Esophagus (tissue), 2 donors: ENCODE measurements around the gene S100A10. TPM values are rescaled to one million over a fixed set of nuclear protein-coding genes. Genes with fewer than 3 reads are reported as not detected.

Experiments
- H3K27ac ChIP-seq, 2 donors: one replicate each; pipeline ENCODE4 v1.5.1; 2013; ENCODE audit warnings: low read depth in 2 of 2, mild to moderate bottlenecking in 2 of 2, inconsistent platforms in 1 of 2, low read length in 1 of 2, moderate library complexity in 1 of 2
- H3K27me3 ChIP-seq, 2 donors: one replicate each; pipeline ENCODE4 v1.6.1; 2013; ENCODE audit warnings: low read length in 2 of 2, control low read depth in 1 of 2, mild to moderate bottlenecking in 1 of 2; ENCODE audit not compliant: insufficient read depth in 2 of 2, control insufficient read depth in 1 of 2
- H3K36me3 ChIP-seq, 2 donors: one replicate each; pipeline ENCODE4 v1.6.1; 2013; ENCODE audit warnings: low read length in 1 of 2; ENCODE audit not compliant: control insufficient read depth in 2 of 2, insufficient read depth in 2 of 2
- H3K4me1 ChIP-seq, 2 donors: one replicate each; pipeline ENCODE4 v1.6.1; 2013; ENCODE audit warnings: low read length in 1 of 2; ENCODE audit not compliant: control insufficient read depth in 2 of 2, insufficient read depth in 2 of 2
- H3K4me3 ChIP-seq, 2 donors: one replicate each; pipeline ENCODE4 v1.5.1; 2013; ENCODE audit warnings: low read length in 2 of 2, mild to moderate bottlenecking in 2 of 2, low read depth in 1 of 2, moderate library complexity in 1 of 2
- H3K9me3 ChIP-seq, 2 donors: one replicate each; pipeline ENCODE4 v1.6.1; 2013; ENCODE audit warnings: mild to moderate bottlenecking in 2 of 2, low read depth in 1 of 2, low read length in 1 of 2, moderate library complexity in 1 of 2; ENCODE audit not compliant: control insufficient read depth in 2 of 2, insufficient read depth in 1 of 2
- WGBS, 2 donors: extraction: QIAGEN DNeasy Blood & Tissue Kit; methylation state at CpG; one replicate each; pipeline ENCODE4 v1.1.7; 2013; 5-methylcytosine and 5-hydroxymethylcytosine counted together
- polyA plus RNA-seq, 2 donors: library from polyadenylated mRNA; stranded (reverse); fragments of 200-250 nt; gene quantifications; one replicate each; pipeline ENCODE4 v1.2.3, GENCODE V29; 2013
- donor health status: healthy with polysubstance abuse.
- donor health status: Bipolar disorder and iron deficiency.

The S100A10 gene
- polyA plus RNA-seq, 2 donors: 1,247 to 2,455 TPM

DNA sequence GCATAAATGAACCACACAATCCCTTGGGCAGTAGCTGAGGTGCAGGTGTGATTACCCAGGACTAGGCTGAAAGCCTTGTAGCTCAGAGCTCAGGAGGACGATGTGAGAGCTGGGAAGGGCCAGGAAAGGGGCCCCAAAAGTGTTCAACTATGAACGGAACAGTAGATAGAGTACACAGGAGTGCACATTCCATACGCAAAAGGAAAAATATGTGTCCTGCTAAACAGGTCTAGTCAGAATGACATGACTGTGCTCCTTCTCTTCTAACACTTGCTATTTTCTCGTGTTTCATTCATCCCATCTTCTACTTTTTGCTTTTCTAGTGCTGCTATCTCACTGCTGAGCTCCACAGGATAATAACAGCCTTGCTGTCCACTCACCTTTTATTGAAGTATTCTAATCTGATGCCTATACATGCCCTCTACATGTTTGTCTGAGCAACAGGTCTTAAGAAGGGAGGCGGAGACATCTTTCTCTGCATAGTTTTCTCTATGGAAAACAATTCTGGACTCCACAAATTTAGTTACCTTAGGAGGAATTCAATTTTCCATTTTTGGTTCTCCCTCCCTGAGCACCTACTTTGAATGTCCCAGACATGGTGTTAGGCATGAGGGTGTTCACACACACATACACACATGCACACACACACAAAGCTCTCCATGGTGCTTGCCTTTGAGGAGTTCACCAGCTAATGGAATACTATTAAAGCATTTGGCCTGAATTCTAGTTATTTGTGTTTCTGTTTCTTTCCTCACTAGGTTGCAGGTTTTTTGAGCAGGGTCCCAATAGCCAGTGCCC lies 3.4 kb downstream of the S100A10 start:
- Histone ChIP-seq H3K9me3 (no peaks in the 10 kb centered on the region), H3K27ac (peak overlapping the region; percentile 95 to 99), H3K27me3 (no peaks in the 10 kb centered on the region), H3K36me3 (peaks cover 0 to 4% of the 10 kb centered on the region in 2 donors), H3K4me3 (peak overlapping the region; percentile 19 to 81), H3K4me1 (peaks cover 0 to 8% of the 10 kb centered on the region in 2 donors)
- 36 to 40% methylated on average over 5 of the region's 5 CpGs for WGBS, 2 donors

DNA sequence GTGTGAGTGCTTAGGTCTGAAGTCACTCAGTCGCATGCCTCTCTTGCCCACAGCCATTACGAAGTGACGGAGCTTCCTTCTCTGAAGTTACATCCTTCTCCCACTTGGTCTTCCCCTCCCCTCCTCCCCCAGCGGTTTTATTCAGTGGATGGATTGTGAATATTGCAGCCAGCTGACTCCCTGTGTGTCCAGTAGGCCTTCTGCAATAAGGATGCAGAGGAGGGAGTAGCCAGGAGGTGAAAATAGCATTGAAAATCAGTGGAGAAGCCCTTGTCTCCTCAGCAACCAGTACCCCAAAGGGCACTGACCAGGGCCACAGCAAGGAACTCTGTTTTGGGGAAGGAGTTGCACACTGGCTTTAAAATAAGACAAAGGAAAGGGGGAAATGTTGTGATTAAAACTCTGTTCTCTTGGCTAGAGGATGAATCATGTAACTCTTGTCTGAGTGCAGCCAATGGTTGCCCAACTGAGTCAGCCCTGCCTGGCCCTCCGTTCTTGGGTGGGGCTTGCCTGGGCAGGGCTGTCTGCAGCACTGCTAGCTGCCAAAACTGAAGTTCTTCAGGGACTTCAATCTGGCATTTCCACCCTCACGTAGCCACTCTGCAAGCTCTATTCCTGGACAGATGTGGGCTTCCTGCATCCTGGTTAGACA lies 4.3 kb downstream of the S100A10 start:
- peaks cover 0 to 8% of the 10 kb centered on the region in 2 donors for H3K4me1 ChIP-seq
- peak overlapping the region; percentile 95 to 99 for H3K27ac ChIP-seq
- peaks cover 7 to 12% of the 10 kb centered on the region in 2 donors for H3K36me3 ChIP-seq
- WGBS, 2 donors: 28 to 42% methylated on average over 6 of the region's 6 CpGs
- H3K9me3 ChIP-seq: no peaks in the 10 kb centered on the region
- H3K4me3 ChIP-seq: peak overlapping the region in 1 of 2 donors; percentile 81
- no peaks in the 10 kb centered on the region for H3K27me3 ChIP-seq

DNA sequence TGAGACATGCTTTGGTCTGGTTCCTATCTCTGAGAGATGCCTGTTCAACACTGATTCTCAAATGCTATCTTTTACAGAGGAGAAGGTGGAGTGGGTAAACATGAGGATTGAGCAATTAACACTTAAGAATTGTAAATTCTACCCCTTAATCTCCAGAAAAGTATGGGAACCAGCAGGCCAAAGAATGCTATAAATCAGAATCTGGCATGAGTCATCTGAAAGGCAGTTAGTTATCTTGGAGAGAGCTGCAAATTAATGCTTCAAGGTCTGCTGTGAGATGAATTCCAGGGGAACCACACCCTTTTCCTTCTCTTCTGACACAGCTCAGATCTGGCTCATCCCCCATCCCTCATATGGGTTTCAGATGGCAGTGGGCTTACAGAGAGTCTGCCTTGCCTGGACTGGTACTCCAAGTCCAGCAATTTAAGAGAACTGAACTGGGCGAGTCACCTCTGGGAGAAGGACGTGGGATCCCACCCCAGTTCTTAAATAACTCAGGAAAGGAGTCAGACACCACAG lies 5.2 kb downstream of the S100A10 start:
- H3K9me3 ChIP-seq: no peaks in the 10 kb centered on the region
- WGBS, 2 donors: 27 to 45% methylated on average over 2 of the region's 2 CpGs
- H3K27ac ChIP-seq: peak overlapping the region; percentile 95 to 99
- H3K4me3 ChIP-seq: peak overlapping the region in 1 of 2 donors; percentile 27
- peaks cover 11 to 16% of the 10 kb centered on the region in 2 donors for H3K36me3 ChIP-seq
- no peaks in the 10 kb centered on the region for H3K27me3 ChIP-seq
- H3K4me1 ChIP-seq: peaks cover 0 to 5% of the 10 kb centered on the region in 2 donors

DNA sequence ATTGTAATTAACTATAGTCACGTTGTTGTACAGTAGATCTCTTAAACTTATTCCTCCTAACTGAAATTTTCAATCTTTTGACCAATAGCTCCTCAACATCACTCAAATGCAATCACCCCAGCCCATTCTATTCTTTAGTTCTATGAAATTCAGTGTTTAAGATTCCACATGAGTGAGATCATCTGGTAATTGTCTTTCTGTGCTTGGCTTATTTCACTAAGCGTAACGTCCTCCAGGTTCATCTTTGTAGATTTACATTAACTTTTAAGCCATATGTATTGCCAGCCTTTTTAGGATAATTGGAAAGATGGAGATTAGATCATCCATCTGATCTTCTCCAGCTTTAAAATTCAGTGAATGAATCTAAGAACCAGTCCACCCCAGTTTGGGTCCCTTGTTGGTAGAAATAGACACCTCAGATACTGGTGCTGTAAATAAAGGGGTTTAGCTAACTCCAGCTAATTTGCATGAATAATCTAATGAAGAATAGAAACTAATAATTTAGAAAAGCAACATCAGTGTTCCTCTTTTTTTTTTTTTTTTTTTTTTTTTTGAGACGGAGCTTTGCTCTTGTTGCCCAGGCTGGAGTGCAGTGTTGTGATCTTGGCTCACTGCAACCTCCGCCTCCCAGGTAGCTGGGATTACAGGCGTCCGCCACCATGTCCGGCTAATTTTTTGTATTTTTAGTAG lies 7.0 kb downstream of the S100A10 start:
- Histone ChIP-seq H3K36me3 (peaks cover 16 to 20% of the 10 kb centered on the region in 2 donors), H3K4me1 (peaks cover 0 to 5% of the 10 kb centered on the region in 2 donors), H3K4me3 (no peak overlapping the region), H3K27ac (no peak overlapping the region), H3K27me3 (no peaks in the 10 kb centered on the region), H3K9me3 (no peaks in the 10 kb centered on the region)
- WGBS, 2 donors: 83 to 86% methylated on average over 8 of the region's 8 CpGs

DNA sequence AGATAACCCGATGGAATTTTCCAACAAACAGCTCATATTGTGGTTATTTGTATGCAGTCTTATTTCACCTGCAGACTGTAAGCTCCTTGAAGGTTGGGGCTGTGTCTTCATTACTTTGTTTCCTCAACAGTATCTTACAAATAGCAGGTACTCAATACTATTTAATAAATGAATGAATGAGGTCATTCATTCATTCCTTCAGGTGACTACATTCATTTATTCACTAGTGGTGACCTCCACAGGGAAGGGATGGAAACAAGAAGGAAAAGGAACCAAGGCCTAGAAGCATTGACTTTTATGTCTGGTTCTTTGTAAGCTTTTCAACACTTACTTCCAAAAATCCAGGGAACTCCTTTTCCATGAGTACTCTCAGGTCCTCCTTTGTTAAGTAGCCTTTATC lies 7.9 kb downstream of the S100A10 start:
- Histone ChIP-seq H3K9me3 (no peaks in the 10 kb centered on the region), H3K36me3 (peaks cover 20 to 25% of the 10 kb centered on the region in 2 donors), H3K27ac (no peak overlapping the region), H3K4me3 (no peak overlapping the region), H3K4me1 (peaks cover 0 to 5% of the 10 kb centered on the region in 2 donors), H3K27me3 (no peaks in the 10 kb centered on the region)
- 78 to 84% methylated on average over 1 of the region's 1 CpG for WGBS, 2 donors

DNA sequence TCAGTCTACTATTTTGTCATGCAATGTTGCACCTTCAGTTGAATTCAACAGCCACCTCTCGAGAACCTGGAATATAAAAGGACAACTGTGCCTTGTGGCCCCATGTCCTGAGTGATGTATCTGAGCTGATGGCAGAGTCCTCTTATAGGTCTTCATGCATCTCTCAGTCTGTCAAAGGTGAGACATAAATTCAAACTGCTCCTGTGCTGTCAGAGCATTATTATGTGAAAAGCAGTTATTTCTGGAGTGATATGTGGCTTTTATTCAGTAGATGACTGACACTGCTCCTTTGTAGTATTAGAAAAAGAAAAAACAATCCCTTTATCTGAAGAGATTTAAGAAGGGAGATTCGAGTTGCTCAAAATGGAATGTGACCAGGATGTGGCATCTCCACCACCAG lies 8.4 kb downstream of the S100A10 start:
- Histone ChIP-seq H3K27ac (no peak overlapping the region), H3K4me3 (no peak overlapping the region), H3K36me3 (peaks cover 20 to 25% of the 10 kb centered on the region in 2 donors), H3K27me3 (no peaks in the 10 kb centered on the region), H3K4me1 (peaks cover 0 to 5% of the 10 kb centered on the region in 2 donors), H3K9me3 (no peaks in the 10 kb centered on the region)
- 85 to 86% methylated on average over 2 of the region's 2 CpGs for WGBS, 2 donors

DNA sequence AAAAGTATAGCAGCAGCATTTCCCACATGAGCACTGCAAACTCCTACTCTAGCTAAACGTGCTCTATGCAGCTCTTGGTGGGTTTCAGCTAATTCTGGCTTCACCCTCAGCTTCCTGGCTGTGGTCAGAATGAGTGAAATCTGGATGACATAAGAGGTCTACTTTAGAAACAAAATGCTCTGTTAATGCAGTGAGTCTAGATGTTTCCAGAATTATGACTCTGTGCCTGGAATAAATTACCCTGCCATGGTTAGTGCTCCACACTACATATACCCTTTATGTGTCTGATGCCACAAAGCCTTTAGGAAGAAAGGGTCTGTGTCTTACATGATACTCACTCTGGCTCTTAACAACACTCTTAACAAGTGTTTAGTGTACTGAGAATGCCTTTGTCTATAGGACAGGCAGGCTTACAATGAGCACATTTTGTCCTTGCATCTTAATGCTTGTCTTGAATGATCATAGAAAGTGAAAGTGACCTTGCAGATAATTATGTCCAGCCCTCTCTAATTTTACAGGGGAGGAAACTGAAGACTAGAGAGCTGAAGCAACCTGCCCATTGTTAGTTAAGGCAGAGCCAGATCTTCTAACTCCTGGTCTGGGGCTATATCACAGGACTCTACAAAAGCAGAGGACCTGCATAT lies 9.2 kb downstream of the S100A10 start:
- peaks cover 0 to 5% of the 10 kb centered on the region in 2 donors for H3K4me1 ChIP-seq
- no peaks in the 10 kb centered on the region for H3K27me3 ChIP-seq
- peaks cover 20 to 25% of the 10 kb centered on the region in 2 donors for H3K36me3 ChIP-seq
- 63 to 65% methylated on average over 1 of the region's 1 CpG for WGBS, 2 donors
- H3K4me3 ChIP-seq: no peak overlapping the region
- H3K27ac ChIP-seq: no peak overlapping the region
- H3K9me3 ChIP-seq: no peaks in the 10 kb centered on the region

DNA sequence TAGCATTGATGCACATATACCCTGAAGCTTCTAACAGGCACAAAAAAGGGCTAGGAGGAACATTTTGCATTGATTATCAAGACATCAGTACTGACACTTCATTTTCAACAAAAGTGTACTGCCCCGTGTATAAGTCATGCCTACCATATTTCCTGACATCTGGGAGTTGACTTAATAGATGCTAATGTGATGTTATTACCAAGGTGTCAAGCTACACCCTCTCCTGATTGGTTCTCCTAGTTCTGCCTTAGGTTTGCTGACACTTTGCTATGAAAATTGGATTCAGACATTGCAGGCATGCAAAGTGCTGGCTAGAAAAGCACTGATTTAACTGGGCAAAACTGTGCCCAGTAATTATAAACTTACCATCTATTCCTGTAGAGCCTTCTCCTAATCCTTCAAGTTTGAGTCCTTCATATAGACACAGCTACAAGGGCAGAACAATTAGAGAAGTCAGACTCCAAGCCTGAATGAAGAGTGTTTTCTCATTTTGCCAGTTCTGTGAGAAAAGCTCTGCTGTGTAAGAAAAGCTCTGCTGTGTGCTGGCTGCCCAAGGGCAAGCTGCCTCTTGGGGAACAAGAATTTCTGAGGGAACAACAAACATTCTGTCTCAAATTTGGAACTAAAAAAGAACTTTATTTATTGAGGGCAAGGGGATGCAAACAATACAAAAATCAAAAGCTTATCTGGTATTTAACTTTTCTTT lies 11.2 kb downstream of the S100A10 start:
- Histone ChIP-seq H3K4me1 (no peaks in the 10 kb centered on the region), H3K36me3 (peaks cover 20 to 22% of the 10 kb centered on the region in 2 donors), H3K27me3 (no peaks in the 10 kb centered on the region), H3K9me3 (no peaks in the 10 kb centered on the region), H3K4me3 (no peak overlapping the region), H3K27ac (no peak overlapping the region)
- WGBS, 2 donors: 34 to 42% methylated on average over 1 of the region's 1 CpG
